HG02798 (cell line): ENCODE data around the gene SENP7.
"Not testable (repeated sequence)": the region's sequence is repeated elsewhere in the genome, so short reads cannot be mapped to it uniquely, and the experiment has no call there.

Source experiments
- ATAC-seq: cut with Tn5 transposase; IDR thresholded peaks from one replicate; pipeline ENCODE4 v1.9.1; 2021; ENCODE audit warnings: mild to moderate bottlenecking; ENCODE audit not compliant: unreplicated experiment, poor library complexity

SENP7 gene

DNA sequence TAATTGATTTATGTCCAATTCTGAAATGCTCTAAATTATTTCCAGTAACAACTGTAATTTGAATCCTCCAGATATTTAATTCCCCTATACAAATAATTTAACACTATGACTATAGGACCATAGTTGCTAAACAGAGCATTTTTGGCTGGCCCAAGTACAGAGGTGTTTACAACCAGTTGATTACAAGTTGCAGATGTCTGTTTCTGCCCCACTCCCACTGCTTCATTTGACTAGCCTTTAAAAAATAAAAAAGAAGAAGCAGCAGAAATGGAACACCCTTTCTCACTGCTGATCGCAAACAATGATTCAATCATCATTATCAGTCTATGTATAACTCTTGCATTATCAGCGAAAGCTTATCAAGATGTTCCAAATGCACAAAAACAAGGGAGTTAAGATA lies 54.6 kb downstream of the SENP7 start:
- no peak for ATAC-seq

DNA sequence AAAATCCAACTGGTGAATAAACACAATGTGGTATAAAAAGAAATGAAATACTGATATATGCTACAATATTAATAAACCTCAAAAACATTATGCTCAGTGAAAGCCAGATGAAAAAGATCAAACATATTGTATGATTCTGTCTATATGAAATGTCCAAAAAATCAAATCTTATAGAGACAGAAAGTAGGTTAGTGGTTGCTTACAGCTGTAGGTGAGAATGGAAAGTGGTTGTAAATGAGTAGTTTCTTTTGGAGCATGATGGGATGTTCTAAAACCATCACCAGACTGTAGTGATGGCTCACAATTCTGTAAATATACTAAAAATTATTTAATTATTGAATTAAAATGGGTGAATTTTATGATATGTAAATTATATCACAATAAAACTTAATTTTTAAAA lies 58.4 kb downstream of the SENP7 start:
- ATAC-seq, result no peak

DNA sequence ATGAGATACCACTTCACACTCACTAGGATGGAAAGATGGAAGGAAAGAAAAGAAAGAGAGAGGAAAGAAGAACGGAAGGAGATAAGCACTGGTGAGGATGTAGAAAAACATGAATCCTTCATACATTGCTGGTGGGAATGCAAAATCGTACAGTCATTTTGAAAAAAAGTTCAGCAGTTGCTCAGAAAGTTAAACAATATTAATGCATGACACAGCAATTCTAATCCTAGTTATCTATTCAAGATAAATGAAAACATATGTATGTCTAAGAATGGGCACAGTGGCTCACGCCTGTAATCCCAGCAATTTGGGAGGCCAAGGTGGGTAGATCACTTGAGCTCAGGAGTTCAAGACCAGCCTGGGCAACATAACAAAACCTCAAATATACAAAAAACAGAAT lies 59.1 kb downstream of the SENP7 start:
- ATAC-seq, result no peak

DNA sequence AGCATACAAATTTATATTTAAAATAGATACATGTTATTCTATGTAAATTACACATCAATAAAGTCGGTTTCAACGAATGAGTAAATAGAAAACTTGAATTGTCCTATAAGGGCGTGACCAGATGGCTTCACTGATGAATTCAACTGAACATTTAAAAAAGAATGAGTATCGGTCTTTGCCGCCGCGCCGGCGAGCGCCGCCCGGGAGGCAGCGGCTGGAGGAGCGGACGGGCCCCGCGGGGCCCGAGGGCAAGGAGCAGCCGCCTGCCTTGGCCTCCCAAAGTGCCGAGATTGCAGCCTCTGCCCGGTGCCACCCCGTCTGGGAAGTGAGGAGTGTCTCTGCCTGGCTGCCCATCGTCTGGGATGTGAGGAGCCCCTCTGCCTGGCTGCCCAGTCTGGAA lies 74.4 kb downstream of the SENP7 start:
- not testable (repeated sequence) for ATAC-seq

DNA sequence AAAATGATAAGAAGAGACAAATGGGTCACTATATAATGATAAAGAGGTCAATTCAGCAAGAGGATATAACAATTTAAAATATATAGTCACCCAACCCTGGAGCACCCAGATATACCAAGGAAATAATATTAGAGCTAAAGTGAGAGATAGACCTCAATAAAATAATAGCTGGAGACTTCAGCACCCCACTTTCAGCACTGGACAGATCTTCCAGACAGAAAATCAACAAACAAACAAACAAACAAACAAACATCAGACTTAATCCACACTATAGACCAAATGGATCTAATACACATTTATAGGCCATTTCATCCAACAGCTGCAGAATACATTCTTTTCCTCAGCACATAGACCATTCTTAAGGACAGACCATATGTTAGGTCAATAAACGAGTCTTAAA lies 79.4 kb downstream of the SENP7 start:
- ATAC-seq, result no peak

DNA sequence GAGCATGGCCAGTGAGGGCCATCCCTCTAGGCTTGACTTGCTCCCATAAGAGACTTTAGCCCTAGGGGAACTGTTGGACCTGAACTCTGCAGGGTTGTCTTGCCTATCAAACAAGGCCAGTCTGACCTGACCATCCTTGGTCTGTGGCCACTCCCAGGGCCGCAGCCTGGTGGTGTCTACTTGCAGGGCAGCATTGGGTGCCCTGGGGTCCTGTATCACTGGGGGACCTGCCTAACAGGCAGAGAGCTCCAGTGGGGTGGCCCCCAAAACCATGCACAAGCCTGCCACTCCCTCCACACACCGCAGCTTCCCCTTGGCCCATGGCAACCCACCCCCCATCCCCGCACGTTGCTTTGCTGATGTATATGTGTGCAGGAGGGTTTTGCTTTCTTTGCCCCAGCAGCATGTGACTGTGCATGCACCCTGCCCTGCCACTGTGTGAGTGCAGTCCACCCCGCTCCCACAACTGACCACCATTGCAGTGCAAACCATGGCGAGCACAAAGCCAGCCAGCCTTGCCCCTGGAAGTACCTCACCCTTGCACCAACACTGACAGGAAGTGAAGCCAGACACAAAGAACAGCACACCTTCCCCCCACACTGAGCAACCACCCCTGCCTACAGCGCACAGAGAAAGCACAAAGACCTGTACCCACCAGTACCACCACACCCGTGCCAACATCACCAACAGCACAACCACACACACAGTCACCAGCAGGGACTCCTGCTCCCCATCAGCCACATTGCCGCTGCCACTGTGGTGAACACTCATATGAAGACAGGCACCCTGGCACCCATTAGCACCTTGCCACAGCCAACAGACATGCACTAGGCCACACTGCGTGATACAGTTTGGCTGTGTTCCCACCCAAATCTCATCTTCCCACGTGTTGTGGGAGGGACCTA lies 88.8 kb downstream of the SENP7 start:
- no peak for ATAC-seq

DNA sequence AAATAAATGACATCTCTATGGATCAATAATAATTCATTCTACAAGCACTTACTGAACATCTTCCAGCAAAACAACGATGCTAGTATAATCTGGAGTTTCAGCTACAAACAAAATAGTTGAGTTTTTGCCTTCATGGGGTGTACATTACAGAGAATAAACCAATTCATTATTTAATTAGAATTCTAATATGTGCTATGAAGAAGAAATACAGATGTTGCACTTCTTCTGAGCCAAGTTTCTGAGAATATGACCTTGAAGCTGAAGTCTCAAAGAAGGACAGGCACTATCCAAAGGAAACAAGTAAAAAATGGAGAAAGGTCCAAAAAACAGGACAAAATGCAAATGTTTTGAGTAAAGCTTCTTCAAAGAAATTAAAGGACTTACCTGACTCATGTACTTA lies 94.2 kb downstream of the SENP7 start:
- no peak for ATAC-seq

DNA sequence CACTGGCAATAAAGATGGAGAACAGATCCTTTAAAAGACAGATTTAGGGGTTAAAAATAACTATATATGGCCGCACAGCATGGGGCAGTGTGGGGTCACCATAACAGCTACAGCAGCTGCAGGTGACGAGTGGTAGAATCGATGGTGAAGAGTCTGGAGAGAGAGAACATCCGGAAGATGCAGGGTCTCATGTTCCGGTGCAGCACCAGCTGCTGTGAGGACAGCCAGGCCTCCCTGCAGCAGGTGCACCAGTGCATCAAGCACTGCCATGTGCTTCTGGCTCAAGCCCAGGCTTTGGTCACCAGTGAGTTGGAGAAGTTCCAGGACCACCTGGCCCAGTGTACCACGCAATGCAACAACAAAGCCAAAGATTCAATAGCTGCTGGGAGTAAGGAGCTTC lies 98.9 kb downstream of the SENP7 start:
- no peak for ATAC-seq

DNA sequence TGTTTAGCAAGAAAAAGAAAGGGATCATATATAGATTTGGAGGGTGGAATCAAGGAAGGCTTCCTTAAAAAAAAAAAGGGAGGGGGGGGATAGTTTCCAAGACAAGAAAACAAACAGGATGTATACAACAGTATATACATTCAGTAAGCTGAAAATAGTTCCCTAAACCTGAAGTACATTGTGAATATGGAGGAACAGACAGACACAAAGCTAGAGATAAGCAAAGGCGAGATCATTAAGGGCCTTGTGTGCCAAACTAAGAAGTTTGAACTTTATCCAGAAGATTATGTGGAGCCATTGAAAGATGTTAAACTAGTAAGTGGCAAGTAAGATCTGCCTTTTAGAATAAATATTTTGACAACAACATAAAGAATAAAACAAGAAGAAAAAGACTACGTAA lies 99.4 kb downstream of the SENP7 start:
- ATAC-seq, result no peak

DNA sequence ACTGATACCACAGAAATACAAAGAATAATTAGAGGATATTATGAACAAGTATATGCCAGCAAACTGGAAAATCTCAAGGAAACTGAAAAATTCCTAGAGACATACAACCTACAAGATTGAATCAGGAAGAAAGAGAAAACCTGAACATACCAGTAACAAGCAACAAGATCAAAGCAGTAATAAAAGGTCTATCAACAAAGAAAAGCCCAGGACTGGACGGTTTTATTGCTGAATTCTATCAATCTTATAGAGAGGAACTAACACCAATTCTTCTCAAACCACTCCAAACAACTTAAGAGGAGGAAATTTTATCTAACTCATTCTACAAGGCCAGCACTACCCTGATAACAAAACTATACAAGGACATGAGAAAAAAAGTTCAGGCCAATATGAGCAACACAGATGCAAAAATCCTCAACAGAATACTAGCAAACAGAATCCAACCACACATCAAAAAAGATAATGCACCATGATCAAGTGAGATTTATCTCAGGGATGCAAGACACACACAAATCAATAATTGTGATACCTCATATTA lies 121.5 kb downstream of the SENP7 start:
- no peak for ATAC-seq

DNA sequence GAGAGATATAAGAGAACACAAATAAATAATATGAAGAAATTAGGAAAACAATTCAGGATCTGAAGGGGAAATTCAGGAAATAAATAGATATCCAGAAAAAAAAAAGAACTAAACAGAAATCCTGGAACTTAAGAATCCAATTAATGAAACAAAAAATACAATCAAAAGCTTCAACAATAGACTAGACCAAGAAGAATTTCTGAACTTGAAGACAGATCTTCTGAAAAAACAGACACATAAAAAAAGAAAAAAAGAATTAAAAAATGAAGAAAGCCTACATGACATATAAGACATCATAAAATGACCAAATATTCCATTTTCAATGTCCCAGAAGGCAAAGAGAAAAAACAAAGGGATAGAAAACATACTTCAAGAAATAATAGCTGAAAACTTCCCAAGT lies 124.3 kb downstream of the SENP7 start:
- no peak for ATAC-seq

DNA sequence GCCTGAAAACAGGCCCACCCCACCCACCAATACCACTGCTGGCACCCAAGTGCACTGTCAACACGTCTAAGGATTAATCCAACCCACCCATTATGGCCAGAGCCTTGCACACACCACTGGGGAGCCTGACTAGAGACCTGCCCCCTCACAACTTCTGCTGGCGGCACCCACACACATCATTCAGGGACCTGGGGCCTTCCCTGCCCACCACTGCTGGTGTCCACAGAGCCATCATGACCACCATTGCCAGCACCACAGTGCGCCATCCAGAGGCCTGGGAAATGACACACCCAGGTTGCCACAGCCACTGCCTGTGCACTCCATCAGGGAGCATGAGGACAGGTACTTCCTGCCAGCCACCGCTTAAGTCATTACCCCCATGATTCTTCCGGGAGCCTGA lies 125.7 kb downstream of the SENP7 start:
- no peak for ATAC-seq

DNA sequence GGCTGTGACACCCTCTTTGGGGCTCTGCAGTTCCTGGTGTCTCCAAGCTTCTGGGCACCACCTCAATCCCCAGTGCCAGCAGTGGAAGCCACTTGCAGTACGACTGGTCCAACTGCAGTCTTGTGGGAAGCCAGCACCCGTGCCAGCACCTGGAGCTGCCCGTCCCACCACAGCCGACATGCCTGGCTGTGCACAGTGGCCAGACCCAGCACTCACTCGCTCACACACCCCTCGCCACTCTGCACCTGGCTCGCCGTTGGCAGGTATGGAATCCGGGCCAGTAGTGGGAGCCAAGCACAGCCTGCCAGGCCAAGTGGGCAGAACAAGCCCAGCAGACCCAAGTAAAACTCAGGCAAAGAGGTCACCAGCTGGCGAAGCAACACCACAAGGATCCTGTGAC lies 128.6 kb downstream of the SENP7 start:
- ATAC-seq, result no peak

DNA sequence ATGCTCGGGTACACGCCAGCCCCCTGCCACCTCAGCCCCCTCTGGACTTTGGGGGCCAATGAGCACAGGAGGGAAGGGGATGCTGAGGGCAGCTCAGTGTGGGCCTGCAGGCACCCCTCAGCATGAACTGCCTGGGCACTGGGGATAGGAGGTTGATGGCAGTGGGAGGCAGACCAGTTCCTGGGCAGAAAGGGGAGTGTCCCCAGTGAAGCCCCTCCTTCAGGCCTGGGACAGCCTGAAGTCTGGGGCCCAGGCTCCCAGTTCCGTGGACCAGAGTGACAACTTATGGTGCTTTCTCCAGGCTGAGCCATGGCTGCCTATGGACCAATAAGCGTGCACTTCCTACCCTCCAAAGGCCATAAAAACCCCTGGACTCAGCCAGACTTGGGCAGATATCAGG lies 129.4 kb downstream of the SENP7 start:
- no peak for ATAC-seq

DNA sequence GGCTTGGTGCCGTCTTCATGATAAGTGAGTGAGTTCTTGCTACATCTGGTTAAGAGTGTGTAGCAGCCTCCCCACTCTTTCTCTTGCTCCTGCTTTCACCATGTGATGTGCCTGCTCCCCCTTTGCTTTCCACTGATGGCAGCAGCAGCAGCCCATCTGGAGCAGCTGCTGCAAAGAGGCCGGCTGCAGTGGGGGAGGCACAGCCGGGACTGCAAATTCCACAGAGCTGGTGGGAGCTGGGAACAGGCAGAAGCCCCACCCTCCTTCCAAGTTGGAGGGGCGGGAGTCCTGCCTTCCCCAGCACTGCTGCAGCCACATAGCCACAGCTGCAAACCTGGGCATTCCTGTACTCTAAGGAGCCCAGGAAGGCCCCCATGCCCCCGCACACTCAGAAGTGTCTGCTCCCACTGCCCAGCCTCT lies 129.8 kb downstream of the SENP7 start:
- no peak for ATAC-seq

DNA sequence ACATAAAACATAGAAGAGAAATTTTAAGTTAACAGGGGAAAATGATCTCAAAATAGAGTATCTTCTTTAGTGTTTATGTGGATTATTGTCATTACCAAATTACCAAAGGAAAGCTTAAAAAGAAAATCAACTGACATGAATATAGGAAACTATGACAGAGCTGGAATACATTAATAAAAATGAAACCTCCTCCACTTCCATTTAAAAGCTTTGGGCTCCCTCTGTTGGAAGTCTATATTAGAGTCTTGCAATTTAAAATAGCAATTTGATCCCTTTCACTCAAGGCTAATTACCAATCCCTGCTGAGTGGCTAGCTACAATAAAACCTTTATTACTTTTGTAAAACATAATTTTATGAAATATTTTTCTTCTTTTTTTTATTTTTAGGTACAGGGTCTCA lies 131.2 kb downstream of the SENP7 start:
- no peak for ATAC-seq

DNA sequence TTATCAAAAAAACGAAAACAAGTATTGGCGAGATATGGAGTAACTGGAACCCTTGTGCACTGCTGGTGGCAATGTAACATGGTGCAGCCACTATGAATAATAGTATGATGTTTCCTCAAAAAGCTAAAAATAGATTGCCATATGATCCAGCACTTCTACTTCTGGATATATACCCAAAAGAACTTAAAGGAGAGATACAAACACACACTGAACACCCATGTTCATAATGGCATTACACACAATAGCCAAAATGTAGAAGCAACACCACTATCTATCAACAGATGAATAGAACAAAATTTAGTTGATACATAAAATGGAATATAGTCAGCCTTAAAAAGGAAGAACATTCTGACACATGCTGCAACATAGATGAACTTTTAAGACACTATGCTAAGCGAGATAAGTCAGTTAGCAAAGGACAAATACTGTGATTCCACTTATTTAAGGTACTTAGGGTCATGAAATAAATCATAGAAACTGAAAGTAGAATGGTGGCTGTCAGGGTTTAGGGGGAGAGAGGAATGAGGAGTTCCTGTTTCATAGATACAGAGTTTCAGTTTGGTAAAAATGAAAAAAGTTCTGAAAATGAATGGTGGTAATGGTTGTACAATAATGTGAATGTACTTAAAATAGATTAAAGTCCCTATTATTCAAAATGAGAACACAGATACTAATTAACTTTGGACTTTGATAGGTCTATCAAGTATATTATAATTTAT lies 133.2 kb downstream of the SENP7 start:
- ATAC-seq, result peak; percentile 97

DNA sequence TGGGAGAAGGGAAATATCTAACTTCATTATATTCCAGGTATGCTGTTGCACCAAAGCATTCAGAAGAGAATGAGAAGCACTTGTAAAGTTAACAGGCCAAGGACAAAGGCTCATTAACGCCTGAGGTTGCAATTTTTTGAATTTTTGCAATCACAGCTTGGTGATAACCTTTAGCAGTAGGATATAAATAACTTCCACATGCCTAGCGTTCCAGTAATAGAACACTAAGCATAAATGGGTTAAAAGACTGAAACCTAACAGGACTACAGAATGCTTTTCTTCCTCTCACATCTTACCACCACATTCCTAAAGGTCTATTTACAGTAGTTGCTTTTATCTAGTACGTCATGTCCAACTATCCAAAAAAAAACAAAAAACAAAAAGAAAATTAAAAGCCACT lies 135.2 kb downstream of the SENP7 start:
- ATAC-seq, result no peak

DNA sequence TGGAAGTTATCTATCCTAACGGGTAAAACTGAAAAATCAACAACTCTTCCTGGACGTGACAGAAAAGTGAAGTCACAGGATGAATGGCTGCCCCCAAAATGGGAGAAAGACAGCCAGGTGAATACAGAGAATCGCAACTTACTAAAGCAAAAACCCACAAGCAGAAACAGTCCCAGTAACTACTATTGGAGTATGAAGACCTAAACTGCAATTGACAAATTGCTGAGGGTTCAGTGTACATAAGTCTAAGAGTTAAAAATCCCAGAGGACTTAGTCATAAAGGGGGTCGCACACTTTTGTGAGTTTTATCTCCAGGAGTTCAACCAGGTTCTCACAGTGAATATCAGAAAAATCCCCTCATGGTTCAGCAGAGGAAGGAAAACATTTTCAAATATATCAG lies 135.8 kb downstream of the SENP7 start:
- ATAC-seq, result no peak

DNA sequence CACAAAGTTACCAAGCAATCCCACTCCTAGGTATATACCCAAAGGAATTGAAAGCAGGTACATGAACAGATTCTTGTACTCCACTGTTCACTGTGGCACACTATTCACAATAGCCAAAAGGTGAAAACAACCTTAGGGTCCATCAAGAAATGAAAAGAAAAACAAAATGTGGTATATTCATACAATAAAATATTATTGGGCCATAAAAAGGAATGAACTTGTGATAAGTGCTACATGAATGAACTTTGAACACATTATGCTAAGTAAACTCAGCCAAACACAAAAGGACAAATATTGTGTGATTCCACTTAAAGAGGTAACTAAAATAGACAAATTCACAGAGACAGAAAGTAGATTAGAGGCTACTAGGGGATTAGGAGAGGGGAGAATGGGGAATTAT lies 137.4 kb downstream of the SENP7 start:
- ATAC-seq, result no peak

DNA sequence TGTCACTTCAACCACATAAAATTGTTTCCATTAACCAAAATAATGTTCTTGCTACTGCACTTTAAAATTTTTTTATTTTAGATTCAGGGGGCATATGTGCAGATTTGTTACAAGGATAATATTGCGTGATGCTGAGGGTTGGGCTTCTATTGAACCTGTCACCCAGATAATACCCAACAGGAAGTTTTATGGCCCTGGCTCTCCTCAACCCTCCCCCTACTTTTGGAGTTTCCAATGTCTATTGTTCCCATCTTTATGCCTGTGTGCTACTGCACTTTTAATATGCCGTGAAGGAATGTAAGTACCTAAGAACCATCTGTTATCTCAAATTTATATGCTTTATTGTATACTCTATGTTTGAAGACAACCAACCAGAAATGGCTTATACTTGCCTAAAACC lies 150.6 kb downstream of the SENP7 start:
- no peak for ATAC-seq

DNA sequence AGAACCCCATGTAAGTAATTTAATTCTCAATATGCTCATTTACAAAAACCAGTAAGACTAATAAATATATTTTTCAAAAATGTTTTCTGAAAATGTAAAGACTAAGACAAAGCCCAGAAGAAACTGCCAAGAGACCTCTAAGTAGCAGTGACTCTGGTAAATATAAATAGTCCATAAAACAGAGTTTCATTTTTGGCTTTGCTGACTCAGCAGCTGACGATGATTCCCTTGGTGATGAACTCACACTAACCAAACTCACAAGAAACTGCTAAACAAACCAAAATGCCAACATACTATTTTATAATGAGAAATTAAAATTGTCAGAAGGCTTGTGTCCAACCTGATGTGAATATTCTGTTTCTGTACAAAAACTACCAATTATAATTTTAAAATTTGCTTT lies 161.2 kb downstream of the SENP7 start:
- no peak for ATAC-seq
